HG03108 (cell line): ENCODE results near the gene GALNS.

ENCODE experiments used
- ATAC-seq: cut with Tn5 transposase; IDR thresholded peaks from one replicate; pipeline ENCODE4 v1.9.1; 2021; ENCODE audit warnings: moderate library complexity; ENCODE audit not compliant: unreplicated experiment

GALNS gene

DNA sequence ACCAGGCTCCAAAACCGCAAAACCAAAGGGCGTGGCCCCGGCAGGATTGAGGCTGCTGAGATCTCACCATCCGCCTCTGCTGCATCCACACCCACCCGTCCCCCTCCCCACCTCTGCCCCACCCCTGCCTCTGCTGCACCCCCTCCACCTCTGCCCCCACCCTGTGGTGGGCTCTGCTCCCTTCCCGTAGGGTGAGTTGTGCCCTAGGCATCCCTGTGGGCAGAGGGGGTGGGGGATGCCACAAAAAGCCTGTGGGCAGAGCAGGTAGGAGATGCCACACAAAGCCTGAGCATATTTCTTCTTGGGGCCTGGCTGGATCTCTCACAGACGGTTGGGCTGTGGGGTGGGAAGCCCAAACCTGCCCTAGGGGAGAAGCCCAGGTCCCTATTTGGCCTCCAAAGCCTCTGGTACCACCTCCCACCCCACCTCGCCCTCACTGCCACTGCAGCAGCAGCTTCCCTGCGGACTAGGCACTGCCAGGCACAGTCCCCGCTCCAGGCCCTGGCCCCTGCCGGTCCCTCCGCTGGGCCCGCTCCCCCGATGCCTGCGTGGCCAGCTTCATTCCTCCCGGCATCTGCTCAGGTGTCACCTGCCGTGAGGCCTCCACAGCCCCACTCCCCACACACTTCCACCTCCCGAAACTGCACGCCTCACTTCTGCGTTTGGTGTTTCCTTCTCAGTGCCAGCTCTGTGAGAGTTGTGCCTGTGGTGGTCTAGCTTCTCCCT, 21.0 kb upstream of the GALNS start:
- no peak for ATAC-seq

DNA sequence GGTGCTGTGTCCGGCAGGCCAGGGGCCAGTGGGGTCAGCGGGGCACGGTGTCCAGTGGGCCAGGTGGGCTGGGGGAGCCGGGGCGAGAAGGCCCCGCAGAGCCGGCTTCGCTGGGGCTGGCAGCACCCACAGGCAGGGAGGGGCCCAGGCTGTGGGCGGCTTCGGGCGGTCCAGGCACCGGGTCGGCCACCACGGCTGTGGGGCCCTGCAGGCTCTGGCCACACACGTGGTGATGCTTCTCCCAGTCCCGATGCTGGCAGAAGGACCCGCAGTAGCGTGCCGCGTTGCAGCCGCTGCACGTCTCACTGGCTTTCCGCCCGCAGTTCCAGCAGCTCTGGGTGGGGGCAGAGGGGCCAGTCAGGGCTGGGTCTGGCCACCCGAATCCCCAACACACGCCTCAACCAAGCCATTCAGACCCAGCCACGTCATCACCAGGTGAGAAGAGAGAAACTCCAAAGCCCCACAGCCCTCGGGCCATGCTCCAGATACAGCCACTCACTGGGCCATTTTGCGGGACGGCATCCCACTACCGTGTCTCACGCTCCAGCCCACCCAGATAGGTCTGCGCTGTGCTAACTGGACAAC, 20.3 kb upstream of the GALNS start:
- ATAC-seq, result no peak

GRCh38 chr16:88875703-88876234, 19.0 kb upstream of the GALNS start:
- ATAC-seq, result no peak

DNA sequence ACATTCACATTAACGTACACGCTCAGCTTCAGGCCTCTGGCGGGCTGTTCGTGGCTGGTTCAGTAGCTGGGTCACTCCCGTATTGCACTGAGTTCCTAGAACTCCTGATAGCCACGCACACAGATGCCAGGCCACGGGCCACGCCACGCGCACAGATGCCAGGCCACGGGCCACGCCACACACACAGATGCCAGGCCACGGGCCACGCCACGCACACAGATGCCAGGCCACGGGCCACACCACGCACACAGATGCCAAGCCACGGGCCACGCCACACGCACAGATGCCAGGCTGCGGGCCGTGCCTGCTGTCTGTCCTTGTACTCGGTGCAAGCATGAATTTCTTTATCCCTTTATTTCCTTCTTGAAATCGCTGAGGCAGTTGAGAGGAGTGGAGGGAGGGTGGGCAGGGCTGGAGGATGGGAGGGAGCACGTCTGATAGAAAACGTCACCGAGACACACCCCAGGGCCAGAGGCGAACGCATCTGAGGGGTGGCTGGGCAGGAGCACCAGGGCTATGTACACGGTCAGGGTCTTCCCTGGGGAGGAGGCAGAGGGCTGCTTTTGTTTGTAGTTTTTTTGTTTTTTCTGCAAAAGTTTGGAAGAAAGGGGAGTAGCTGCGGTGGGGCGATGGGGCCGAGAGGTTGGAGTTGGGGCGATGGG, 18.3 kb upstream of the GALNS start:
- no peak for ATAC-seq

DNA sequence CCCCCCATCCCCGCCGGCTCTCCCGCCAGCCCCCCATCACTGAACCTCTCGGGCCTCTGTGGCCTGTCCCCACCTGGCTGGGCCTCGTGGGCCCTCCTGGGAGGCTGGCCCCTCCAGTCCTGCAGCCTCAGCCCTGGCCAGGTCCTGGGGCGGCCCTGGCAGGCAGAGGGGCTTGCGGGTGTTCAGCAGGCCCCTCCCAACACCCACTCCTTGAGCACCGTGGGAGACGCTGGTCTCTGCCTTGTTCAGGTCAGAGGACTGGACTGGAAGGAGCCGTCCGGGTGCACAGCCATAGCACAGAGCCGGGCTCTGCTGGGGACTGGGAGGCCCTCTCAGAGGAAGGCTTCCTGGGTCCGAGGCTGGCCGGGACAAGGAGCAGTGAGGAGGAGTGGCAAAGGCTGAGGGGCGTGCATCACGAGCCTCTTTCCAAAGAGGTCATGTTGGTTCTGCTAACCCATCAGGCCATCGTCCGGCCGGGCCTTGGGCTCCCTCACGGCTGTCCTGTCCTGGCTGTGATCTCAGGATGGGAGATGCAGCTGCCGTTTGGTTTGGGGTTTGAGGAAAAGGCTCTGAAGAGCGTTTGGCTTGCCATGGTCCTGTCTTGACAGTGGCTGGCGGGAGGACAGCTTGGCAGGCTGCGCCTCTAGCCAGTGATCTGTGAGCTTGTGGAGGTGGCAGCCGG, 16.0 kb upstream of the GALNS start:
- no peak for ATAC-seq

GRCh38 chr16:88871730-88872416, 15.1 kb upstream of the GALNS start:
- ATAC-seq, result no peak

- no peak for ATAC-seq
These were observed 14.6 kb upstream of the GALNS start for GRCh38 chr16:88871349-88871702.

- ATAC-seq, result no peak
These were observed 14.0 kb upstream of the GALNS start for GRCh38 chr16:88870608-88871348.

- ATAC-seq, result no peak
These were observed 12.9 kb upstream of the GALNS start for GRCh38 chr16:88869673-88869980.

DNA sequence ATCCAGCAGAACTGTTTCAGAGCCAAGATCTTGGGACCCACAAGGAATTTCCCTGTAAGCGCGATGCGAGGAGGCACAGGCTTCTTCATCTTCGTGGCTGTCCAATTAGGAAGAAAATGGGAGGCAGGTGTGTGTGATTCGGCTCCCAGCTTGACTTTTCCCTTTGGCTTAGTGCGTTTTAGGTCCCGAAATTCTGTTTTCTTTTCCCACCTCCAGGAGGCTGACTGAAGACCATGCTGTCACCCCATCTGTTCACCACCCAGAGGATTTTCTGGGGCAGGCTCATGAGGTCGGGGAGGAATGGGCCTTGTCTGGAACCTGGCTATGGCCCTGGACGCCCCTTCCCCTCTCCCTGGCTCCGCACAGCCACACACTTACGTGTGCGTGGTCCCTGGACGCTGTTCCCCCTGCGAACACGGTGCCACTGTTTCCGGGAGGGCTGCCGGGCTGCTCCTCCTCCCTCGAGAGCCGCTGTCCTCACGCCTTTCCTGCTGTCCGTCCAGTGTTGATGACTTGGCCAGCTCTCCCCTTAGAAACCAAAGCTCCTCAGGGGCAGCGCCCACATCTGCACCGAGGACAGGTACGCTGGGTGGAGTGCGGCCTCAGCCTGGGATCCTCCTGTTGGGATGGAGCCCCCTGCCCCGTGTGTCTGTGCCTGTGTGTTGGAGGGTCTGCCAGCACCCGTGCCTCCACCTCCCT, 12.4 kb upstream of the GALNS start:
- ATAC-seq, result no peak

DNA sequence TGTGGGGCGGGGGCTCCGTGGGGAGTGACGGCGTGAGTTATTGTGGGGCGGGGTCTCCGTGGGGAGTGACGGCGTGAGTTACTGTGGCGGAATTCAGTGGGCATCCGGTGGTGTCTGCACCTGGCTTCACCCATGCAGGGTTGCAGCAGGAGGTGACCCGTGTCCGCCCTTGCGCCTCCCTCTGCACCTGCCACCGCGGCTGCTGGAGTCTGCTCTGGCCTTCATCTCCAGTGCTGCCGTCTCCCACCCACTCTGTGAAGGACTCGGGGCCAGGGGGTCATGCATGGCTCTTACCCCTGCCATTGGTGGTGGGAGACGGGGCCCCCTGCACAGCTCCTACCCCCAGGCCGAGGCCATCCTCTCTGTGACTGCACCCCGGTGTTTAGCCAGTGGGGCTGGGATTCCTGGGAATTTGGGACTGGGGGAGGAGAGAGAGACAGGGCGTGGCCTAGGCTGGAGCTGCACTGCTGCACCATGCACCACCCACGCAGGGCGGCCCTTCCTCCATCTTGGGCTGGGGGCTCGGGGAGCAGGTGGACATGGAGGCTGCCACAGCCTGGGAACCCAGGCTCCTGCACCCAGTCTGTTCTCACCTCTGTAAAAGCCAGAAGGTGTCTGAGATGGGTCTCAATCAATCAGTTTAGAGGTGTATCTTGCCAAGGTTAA, 11.0 kb upstream of the GALNS start:
- ATAC-seq, result no peak

DNA sequence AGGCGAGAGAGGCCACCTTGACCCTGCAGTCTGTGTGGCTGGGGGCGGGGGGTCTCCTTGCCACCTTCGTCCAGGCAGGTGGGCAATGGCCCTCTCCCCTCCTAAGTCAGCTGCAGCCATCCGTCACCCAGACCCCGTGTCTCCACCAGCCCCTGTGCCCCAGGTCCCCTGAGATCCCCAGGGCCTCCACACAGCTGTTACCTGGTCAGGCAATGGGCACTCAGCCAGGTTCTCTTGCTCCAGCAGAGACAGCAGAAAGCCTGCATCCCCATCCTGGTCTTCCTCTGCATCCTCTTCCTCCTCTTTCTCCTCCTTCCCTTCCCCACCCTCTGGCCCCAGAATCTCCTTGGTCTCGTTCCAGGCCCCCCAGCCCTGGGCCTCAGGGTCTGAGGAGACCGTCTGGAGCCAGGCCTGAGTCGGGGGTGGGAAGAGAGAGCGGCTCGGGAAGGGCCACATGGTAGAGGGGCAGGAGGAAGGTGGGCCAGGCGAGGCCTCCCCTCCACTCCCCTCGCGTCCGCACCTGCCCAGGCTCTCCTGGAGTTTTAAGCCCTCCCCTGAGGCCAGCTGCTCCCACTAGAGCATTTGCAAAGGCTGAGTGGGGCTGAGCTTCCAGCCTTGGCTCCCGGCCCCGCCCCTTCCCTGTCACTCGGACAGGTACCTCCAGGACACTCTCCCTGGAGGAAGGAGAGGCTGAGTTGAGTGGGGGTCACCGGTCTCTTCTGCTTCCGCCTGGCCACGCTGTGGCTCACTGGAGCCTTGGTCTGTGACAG, 9.6 kb upstream of the GALNS start, which contains the start of gene PABPN1L:
Gene PABPN1L, minus strand, starts transcription at position 510 of the 770 bp plus-strand sequence. Its CDS starts 54 bp downstream, at position 456.
- no peak for ATAC-seq

DNA sequence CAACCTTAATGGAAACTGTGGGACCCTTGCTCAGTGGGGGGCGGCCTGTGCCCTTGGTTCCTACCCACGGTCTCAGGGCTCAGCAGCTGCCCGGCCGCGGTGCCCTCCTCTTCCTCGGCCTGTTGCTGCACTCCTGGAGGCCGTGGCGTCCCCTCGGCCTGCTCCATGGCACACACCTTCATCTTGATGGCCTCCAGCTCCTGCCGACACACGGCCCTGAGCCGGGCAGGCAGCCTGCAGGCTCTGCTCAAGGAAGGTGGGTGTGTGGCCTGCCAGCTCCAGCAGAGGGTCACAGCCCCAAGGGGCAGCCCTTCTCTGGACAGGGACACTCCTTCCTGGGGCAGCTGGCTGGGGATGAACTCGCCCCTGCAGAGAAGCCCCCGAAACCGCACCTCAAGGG, 9.0 kb upstream of the GALNS start:
- no peak for ATAC-seq

- no peak for ATAC-seq
These were observed 8.6 kb upstream of the GALNS start for GRCh38 chr16:88865310-88865709.

DNA sequence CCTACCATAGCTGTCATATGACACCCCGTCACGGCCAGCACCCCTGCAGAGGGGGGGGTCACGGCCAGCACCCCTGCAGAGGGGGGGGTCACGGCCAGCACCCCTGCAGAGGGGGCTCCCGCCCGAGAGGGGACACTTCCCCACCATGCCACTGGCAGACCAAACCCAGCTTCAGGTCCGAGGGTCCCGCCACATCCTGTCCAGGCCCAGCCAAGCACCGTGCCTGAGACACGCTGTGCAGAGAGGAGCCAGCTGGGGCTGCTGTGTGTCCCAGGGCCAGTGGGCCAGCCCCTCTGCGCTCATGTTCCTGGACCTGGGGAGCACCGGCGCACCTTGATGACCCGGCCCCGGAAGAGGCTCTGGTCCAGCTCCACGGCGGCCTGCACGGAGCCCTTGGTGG, 7.8 kb upstream of the GALNS start:
- no peak for ATAC-seq

GRCh38 chr16:88864099-88864498, 7.4 kb upstream of the GALNS start:
- no peak for ATAC-seq

- ATAC-seq, result no peak
These were observed 6.7 kb upstream of the GALNS start for GRCh38 chr16:88863426-88863825.

DNA sequence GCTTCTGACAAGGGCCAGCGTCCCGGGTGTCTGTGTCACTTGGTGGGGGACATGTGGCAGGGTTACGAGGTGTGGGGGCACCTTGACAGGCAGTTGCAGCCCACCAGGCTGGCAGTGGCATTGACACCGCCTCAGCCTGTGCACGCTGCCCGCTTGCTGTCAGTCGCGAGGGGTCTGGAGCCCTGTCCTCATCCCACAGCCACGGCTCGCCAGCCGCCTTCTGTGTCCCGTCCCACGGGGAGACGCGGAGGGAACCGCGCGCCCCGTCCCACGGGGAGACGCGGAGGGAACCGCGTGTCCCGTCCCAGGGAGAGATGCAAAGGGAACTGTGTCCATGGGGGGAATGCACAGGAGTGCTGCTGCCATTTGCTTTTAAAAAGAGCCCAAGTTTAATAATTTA, 6.2 kb upstream of the GALNS start:
- ATAC-seq, result no peak

- ATAC-seq, result no peak
These were observed 4.6 kb upstream of the GALNS start for GRCh38 chr16:88861359-88861758.
